ENCODE data around the gene TMEM255A.

The TMEM255A gene

GRCh38 chrX:120306630-120307029, 4.6 kb downstream of the TMEM255A start:
- peaks cover 9% of the 10 kb centered on the region for H3K27me3 ChIP-seq (ENCODE audit: insufficient read depth, poor library complexity, severe bottlenecking)
- no peak for TF ChIP-seq REST (IDR thresholded peaks at IDR 0.05; ENCODE audit: insufficient replicate concordance, low read depth)
- no peak for TF ChIP-seq CTCF (IDR thresholded peaks at IDR 0.05; ENCODE audit: insufficient read depth, low read length)
- TF ChIP-seq GABPA (IDR thresholded peaks at IDR 0.05; ENCODE audit: low read depth), result no peak
- TF ChIP-seq SPI1 (IDR thresholded peaks at IDR 0.05; ENCODE audit: borderline replicate concordance, low read depth), result no peak
- TF ChIP-seq POLR2AphosphoS5 (IDR thresholded peaks at IDR 0.05; ENCODE audit: low read depth), result no peak
- H3K4me3 ChIP-seq (replicated peaks; ENCODE audit: insufficient read depth, low read length), result no peak overlapping the region
- DNase-seq (ENCODE audit: low read depth in 1 of 2, low spot score in 1 of 2), result no peak
- no peak overlapping the region for H3K27ac ChIP-seq (replicated peaks)

- H3K4me3 ChIP-seq (replicated peaks; ENCODE audit: insufficient read depth, low read length), result no peak overlapping the region
- peaks cover 5% of the 10 kb centered on the region for H3K27me3 ChIP-seq (ENCODE audit: insufficient read depth, poor library complexity, severe bottlenecking)
- no peak overlapping the region for H3K27ac ChIP-seq (replicated peaks)
- DNase-seq (ENCODE audit: low read depth in 1 of 2, low spot score in 1 of 2), result no peak
- TF ChIP-seq CTCF (IDR thresholded peaks at IDR 0.05; ENCODE audit: insufficient read depth, low read length) (no peak), SPI1 (IDR thresholded peaks at IDR 0.05; ENCODE audit: borderline replicate concordance, low read depth) (no peak), REST (IDR thresholded peaks at IDR 0.05; ENCODE audit: insufficient replicate concordance, low read depth) (no peak), GABPA (IDR thresholded peaks at IDR 0.05; ENCODE audit: low read depth) (no peak), POLR2AphosphoS5 (IDR thresholded peaks at IDR 0.05; ENCODE audit: low read depth) (no peak)
Observed at GRCh38 chrX:120305531-120306141, 5.6 kb downstream of the TMEM255A start.

- no peak for TF ChIP-seq CTCF (IDR thresholded peaks at IDR 0.05; ENCODE audit: insufficient read depth, low read length)
- TF ChIP-seq POLR2AphosphoS5 (IDR thresholded peaks at IDR 0.05; ENCODE audit: low read depth), result no peak
- Histone ChIP-seq H3K27ac (replicated peaks) (0 out of 2 replicates have a peak overlapping the region, but pooled peaks have one; percentile 14), H3K27me3 (ENCODE audit: insufficient read depth, poor library complexity, severe bottlenecking) (no peaks in the 10 kb centered on the region), H3K4me3 (replicated peaks; ENCODE audit: insufficient read depth, low read length) (no peak overlapping the region)
- DNase-seq (ENCODE audit: low read depth in 1 of 2, low spot score in 1 of 2), result no peak
Observed at GRCh38 chrX:120304256-120304655, 7.0 kb downstream of the TMEM255A start.

GRCh38 chrX:120302434-120302833, 8.8 kb downstream of the TMEM255A start:
- peak overlapping the region; percentile 28; the same call in 1 of the 2 replicates for H3K27ac ChIP-seq (replicated peaks)
- no peaks in the 10 kb centered on the region for H3K27me3 ChIP-seq (ENCODE audit: insufficient read depth, poor library complexity, severe bottlenecking)
- H3K4me3 ChIP-seq (replicated peaks; ENCODE audit: insufficient read depth, low read length), result no peak overlapping the region
- DNase-seq (ENCODE audit: low read depth in 1 of 2, low spot score in 1 of 2), result peak; percentile 27 to 67
- TF ChIP-seq REST (IDR thresholded peaks at IDR 0.05; ENCODE audit: insufficient replicate concordance, low read depth), result no peak
- TF ChIP-seq SPI1 (IDR thresholded peaks at IDR 0.05; ENCODE audit: borderline replicate concordance, low read depth), result peak; percentile 49; the same call in 1 of the 2 replicates
